GM19043 (cell line): Measurements from ENCODE around the gene AFF2.
A peak's percentile ranks its signal among the peaks of the same experiment; 100 is the strongest.

ENCODE experiments used
- ATAC-seq: cut with Tn5 transposase; IDR thresholded peaks from one replicate; pipeline ENCODE4 v1.9.1; 2021; ENCODE audit warnings: low read depth; ENCODE audit not compliant: unreplicated experiment

AFF2 gene

DNA sequence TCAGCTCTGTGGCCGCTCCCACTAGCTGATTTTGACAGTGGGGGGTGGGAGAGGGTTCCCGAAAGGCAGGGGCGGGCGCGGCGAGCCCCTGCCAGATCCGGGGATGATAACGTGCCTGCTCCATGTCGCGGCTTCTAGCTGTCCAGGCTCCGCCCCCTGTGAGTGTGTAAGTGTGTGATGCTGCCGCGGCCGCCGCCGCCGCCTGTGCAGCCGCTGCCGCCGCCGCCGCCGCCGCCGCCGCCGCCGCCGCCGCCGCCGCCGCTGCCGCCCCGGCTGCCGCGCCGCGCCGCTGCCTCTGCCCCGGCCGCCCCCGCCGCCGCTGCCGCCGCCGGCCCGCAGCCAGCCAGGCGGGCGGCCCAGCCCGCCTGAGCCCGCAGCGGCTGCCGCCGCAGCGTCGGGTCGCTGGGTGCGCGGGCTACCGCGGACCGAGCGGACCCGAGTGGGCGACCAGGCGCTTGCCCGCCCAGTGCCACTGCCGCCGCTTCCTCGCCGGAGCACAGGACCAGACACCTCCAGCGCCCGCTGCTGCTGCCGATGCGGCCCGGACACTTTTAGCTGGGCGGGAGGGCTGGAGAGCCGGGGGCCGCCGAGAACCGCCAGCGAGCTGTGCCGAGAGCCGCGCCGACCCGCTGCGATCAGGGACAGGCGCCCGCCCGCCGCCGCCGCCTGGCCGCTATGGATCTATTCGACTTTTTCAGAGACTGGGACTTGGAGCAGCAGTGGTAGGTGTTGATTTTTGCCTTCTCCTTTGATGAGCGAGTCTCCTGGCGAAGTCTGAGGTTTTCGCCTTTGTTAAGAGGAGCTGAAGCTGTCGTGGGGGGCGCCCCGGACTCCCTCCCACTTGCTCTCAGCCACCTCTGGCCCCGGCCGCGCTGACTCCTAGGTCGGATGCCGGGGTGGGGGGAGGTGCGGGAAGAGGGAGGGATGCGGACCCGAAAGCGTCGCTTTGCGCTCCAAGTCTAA lies at the start of gene AFF2:
TSS of gene AFF2 (plus strand) at position 195 of the 963 bp plus-strand sequence. CDS start at position 676, 481 bp downstream.
- ATAC-seq = peak; percentile 57

DNA sequence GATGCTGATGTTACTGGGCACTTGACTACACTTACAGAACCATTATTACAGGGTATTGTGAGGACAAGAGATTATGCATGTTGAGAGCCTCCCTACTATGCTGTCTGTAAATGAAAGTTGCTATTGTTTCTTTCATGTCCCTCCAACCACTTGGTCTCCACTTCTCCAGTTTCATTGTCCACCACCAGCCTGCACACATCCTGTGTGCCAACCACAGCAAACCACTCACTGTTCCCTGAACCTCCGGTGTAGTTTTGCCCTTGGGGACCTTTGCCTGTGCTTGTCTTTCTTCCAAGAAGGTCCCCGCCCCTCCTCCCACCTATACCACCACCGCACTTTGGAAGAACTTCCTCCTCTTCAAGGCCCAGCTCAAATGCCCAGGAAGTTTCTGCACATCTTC lies 43.1 kb upstream of the AFF2 start:
- ATAC-seq = no peak

DNA sequence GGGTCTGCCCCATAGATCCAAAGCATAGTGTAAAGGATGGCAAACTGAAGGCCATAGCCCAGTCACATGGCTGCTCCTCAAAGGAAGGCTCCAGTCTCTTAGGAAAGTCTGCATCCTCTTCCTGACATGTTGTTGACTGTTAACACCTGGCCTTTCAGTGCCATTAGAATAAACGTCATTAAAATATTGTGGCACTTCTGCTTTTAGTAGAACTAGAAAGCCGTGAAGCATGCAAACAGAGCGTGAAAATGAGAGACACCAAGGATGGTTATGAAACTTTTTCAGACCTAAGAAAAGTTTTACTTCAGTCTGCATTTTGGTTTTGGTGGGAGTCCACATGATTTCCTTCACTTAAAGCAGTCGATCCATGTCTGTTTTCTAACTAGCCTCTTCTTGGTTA lies 41.1 kb upstream of the AFF2 start:
- ATAC-seq = peak; percentile 86

DNA sequence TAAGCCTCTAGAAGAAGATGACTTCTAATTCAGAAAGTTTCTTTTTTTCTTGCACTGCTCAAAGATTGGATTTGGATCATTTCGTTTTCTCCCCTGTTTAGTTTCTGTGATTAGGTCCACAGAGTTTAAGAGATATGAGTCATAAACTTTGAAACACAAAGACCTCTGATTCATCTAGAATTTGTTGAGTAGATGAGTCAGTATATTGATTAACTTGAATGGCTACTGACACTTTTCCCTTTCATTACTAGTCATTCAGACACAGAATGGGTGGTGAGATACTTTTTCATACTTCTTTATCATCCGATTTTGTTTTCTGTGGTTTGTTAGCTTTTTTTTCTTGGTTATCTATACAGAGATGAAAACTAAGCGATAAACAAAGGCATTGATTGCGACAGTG lies 34.1 kb upstream of the AFF2 start:
- peak; percentile 86 for ATAC-seq

DNA sequence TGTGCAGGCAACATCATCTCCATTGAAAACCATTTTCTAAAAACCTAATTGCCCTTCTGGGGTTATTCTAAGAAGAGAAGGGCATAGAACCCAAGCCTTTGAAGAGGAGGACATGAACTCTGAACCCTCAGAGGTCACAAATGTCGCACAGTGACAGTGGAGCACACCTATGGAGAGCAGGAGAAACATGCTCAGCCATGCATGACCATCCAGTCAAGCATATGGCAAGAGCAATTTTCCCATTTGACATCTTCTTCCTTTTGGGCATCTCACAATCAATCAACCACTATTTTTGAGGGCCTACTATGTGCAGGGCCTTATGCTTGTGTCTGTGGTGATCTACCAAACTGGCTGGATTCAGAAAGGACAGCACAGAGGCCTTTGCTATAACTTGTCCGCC lies 30.1 kb upstream of the AFF2 start:
- no peak for ATAC-seq

DNA sequence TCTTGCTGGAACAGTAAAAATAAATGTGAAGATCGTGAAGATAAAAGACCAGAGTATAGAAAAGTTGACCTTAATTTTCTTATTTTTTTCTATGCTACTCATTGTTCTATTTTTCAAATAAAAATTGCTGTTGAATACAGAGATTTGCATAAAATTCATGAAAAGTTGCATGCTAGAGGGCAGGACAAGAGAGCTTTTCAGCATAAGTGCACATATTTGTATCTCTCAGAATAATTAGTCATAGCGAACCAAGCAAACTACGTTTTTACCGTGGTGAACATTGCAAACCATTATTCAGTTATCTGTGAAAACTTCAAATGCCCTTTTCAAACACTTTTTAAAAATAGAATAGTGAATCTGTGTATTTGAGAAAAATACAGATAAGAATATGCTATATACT lies 26.4 kb upstream of the AFF2 start:
- no peak for ATAC-seq

DNA sequence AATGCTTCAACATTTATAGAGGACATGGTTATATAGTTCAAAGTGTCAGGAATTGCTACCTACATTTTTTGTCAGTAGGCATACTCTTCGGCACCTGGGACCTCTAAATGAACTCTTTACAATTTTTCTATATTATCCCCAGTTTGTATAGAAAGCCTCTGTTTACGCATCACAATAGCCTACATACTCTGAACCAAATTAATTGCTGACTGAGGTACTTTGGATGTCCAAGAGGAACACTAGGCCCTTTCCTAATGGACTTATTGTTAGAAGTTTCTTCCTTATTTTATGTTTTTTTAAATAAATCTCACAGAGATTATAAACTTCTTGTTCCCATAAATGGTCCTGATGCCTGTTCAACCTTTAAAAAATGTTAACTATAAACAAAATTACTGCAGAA lies 8.4 kb upstream of the AFF2 start:
- ATAC-seq = no peak

DNA sequence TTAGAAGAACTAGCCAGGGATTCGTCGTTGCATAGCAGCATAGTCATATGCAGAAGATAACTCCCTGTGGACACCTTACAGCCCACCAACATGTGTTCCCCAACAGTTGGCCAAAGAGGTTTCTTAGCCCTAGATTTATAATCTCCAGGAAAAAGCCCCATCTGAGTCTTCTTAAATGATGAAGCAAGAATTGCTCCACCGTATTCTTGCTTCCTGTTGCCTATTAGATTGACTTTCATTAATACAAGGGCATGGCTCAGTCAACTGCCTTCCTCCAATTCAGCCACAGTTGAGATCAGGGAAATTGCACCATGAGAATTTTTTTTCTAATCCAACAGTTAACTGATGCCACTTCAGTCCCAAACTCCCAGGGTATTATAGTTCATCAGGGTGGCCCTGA lies 5.2 kb upstream of the AFF2 start:
- ATAC-seq = no peak

DNA sequence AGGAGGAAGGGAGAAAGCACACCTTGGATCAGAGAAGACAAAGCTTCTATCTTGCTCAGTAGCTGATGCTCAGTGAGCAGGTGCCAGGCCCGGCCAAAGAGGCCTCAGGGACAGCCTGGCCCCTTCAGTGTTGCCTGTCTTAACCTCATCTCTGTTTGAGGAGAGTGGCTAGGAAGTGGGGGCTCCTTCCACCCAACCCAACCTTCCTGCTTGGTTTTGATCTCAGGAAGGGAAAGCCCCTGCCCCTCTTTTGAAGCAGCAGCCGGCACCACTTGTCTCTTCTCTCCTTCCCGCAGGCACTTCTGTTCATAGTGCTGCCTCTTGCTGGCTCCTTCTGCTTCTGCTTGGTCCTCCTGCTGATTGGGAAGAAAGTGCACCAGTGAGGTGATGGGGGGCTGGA lies 2.4 kb upstream of the AFF2 start:
- ATAC-seq = no peak

DNA sequence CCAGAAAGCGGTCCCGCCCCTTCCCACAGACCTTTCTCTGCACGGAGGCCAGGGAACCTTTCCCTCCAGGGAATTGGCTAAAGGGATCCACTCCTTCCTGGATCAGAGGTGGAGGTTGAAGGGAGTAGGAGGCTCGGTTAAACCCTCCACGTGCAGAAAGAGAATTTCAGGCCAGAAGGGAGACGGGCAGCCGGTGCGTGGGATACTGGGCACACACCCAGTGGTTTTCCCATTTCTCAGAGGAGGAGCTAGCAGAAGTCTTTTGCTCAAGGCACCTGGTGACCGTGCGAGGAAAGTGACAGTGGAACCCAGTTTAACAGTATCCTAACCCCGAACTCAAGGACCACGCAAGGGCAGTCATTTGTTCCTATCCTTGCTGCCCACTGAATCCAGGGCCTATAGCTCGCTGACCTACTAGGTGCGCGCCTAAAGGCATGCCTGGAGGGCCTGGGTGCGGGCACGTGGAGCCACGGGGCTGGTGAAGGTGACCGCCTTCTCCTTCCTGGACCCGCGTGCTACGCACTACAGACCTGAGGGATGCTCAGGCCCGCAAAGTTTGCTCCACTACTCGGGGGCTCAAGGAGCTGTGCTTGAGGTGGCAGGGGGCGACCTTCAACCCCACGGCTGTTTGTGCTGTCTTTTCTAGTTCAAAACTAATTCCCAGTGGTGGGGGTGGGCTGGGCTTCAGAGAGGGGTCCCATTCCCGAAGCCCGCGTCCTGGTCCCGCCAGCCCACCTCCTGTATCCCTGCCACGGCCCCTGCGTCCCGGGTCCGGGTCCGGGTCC lies 587 bp upstream of the AFF2 start:
- no peak for ATAC-seq

DNA sequence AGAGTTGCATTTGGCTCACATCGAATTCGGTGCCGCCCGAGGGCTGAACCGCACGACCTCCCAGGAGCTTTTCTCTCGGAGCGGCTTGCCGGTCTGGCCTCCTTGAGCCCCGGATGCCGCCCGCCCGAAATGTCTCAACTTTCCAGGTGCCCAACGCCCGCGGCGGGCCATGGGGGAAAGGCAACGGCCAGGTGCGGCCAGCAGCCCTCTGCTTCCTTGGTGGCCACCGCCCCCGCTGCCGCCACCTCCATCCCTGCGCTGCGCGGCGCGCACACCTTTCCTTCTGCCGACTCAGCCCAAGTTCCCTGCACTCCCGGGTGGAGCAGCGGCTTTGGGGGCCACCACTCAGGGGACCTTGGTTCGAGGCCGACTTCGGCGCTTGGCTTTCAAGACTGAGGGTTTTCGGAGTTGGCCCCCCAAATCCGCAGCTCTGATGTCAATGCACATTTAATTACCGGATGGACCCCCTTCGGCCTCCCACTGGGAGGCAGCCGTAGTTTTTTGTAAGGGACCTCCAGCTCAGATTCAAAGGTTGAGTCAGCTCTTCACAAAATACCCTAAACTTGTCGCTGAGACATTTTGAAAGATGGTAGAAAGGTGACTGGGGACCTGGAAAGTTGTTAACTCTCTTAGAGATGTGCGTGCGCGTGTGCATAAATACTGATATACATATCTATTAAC lies 1.1 kb downstream of the AFF2 start:
- peak; percentile 18 for ATAC-seq

DNA sequence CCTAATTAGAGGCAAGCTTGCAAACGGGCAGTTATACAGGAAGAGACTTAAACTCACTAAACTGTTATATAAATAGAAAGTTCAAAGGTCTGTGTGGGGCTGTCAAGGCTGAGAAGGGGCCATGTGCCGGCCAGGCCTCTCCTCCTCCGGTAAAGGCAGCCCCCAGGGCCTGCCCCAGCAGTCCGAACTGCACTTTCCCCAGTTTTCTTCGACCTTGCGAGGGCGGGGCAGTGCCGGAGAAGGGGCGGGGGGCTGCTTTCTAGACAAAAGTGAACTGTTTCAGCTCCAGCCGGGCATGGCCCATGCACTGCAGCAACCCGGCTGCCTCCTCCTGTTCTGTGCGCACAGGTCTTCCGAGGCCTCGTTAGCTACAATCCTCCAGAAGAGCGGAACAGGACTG lies 4.1 kb downstream of the AFF2 start:
- ATAC-seq = no peak

DNA sequence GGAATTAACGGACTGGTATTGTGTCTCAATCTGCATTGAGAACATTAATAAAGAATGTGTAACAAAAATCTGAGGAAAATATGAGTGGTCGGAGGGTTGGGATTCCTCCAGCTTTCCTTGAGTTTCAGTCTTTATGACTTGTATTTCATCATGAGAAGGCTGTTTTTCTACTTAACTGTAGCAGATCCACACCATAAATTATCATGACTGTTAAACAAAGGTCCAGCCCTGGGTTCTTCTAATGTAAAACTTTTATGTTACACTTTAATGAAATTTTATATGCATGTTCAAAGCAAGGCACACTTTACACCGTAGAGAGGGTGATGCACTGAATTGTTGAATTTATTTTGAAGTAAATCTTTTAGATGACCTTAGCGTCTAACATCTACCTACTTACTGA lies 7.0 kb downstream of the AFF2 start:
- no peak for ATAC-seq

DNA sequence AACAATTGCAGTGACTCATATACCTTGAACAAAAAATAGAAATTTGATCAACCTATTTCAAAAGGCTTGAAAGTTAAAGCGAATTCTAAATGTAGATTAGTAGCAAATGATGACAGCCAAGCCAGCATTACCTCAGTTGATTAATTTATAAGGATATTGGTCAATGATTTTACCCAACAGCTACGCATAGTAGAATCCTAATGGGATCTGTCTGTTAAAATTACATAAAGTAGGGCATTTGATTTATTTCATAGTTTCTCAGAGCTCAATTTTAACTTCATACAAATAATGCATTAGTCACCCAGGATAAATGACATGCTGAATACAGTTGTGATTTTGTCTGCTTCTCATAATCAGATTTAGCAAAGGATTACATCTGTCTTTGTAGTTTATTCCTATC lies 12.0 kb downstream of the AFF2 start:
- no peak for ATAC-seq

DNA sequence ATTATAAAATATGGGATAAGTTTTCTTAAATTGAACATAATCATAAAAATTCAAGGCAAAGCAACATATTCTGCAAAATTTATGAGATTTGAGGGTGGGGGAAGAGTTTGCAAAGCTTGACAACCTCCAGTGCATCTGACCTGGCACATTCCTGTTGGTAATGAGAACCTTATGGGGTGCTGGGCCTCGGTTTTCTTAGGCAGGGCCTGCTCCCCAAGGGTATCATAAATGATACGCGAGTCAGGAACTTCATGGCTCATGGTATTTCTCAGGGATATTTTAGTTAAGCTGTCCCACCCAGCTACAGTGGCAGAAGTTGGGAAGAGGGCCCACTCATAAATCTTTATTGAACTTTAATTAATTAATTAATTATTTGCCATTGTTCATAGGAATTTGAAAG lies 13.2 kb downstream of the AFF2 start:
- ATAC-seq = no peak

DNA sequence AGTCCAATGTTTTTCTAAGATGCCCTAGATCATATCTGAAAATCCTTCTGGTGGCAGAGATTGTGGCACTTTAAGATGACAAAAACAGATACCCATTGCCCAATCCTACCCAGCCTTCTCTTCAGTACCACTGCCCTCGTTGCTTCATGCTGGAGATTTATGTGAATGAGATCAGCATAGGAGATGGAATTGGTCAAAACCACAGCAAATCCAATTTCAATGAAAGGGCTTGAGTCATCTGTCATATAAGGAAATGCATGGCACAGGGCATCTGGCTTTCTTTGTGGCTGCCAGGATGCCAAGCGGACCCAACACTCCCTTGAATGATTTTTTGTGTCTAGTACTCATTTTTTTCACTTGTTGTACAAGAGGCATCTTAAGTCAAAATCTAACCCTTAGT lies 16.8 kb downstream of the AFF2 start:
- ATAC-seq = no peak

DNA sequence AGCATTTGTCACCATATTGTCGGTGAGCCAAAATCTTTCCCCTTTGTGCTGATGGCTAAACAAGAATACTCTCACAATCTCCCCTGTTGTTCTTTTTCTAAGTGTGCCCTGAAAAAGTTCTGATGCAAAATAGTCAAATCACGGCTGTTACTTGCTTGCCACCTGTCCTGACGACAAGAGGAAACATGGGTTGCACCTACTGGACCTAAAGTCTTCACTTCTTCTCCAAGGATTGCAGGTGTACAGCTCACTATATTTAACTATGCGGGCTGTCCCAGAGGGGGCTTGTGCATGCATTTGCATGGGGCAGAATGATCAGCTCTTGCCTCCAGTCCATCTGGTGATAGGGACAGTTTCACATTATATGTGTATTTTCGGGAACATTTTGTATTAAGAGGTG lies 21.6 kb downstream of the AFF2 start:
- no peak for ATAC-seq

DNA sequence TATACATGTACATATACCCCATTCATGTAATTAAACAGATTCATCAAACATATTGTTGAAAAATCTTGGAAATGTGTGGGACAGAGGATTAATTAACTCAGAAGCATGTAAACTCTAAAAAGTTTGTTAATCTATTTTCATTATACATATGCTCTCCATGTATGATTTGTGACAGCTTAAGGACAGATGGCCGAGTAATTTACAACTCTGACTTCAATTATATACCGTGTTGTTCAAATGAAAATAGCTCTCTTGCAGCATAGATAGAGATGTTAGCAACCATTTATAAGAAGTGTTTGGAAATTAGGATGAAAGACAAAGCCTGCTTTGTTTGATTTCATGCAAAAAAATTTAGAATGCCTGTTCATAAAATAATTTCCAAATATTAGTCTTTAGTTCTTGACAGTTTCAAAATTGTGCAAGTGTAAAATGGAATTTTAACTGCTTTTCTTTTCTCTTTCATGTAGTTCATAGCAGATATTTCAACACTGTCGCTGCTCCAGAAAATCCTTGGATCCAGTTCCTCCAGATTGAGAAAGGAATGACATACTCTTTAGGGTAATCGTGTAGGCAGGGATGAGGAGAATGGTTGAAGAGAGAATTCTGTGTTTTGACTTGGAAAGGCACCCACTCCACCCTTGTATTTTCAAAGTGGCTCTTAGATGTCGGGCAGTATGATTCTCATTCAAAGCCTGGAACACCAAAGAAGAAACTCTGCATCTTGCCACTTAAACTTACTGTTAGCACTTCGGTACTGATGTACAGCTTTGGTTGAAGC lies 23.1 kb downstream of the AFF2 start:
- no peak for ATAC-seq

DNA sequence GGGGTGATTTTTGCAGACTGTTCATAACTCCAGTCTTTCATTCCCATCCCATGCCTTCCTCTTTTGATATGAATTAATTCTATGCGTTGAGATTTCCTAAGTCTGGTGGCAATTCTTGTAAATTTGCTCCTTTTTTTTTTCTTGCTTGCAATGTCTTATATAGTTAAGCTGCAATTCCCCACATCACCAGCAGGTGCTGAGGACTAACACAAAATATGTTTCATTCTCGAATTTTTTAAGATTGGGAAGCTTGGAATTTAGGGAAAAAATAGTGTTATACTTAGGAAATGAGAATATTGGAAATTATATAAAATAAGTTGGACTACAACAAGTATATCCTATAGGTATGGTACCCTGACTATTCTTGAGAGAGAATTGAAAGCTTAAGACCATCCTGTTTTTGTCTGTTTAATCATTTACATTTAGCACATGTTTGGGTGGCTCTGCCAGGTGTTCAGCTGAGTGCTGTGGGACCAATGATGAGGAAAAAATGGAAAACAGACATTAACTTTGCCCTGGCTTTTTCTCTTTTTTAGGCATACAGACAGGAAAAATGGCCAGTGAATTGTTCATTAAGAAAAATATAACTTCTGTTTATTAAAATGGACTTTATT lies 30.2 kb downstream of the AFF2 start:
- no peak for ATAC-seq

DNA sequence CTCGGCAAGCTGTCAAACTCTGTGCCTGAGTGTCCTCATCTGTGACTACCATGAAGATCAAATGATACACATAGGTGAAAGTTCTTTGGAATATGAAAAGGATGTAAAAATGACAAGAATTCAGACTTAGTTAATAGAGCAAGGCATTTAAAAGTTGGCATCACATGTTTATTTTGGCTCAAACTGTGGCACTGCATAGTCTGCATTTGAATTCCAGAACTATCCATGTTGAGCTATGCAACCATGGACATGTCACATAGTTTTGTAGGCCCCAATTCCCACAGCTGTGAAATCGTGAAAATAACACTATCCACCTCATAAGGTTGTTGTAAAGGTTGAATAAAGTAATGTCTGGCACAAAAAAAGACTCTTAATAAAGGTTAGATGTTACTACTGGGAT lies 33.9 kb downstream of the AFF2 start:
- no peak for ATAC-seq
